MCF 10A (cell line): ENCODE results near the gene HEXIM1. TPM values are rescaled to one million over a fixed set of nuclear protein-coding genes. Genes with fewer than 3 reads are reported as not detected.

Experiments used
- BruUV-seq: library from RNA; stranded (reverse); fragments of 400-500 nt; replicated peaks from 2 replicates; lab custom pipeline; 2021; lab: Mats Ljungman, UMichigan
- CTCF ChIA-PET: fragments of 300-600 bp; sonication (Branson Sonifier 250); formaldehyde crosslinking; extraction: SDS; loops from one replicate; lab custom pipeline; 2021; ENCODE audit warnings: antibody characterized with exemption, inconsistent platforms; lab: Yijun Ruan, JAX
- POLR2A ChIA-PET: fragments of 300-600, 350-650 bp; sonication (Branson Sonifier 250); formaldehyde crosslinking; extraction: SDS; loops from one replicate; lab custom pipeline; 2020; ENCODE audit warnings: antibody characterized with exemption, inconsistent platforms; lab: Yijun Ruan, JAX
- DNase-seq: peaks from one replicate; pipeline ENCODE4 v3.0.0-alpha.2; 2018; ENCODE audit not compliant: unreplicated experiment
- H3K27ac Mint-ChIP-seq: one replicate; pipeline ENCODE4 v1.8.0; 2022; ENCODE audit warnings: mild to moderate bottlenecking, low read depth, mixed read lengths; ENCODE audit not compliant: unreplicated experiment
- H3K27me3 Mint-ChIP-seq: one replicate; pipeline ENCODE4 v1.8.0; 2022; ENCODE audit warnings: mixed read lengths; ENCODE audit not compliant: insufficient read depth, unreplicated experiment
- H3K36me3 Mint-ChIP-seq: one replicate; pipeline ENCODE4 v1.8.0; 2022; ENCODE audit warnings: mild to moderate bottlenecking, moderate library complexity, mixed read lengths; ENCODE audit not compliant: insufficient read depth, unreplicated experiment
- H3K4me1 Mint-ChIP-seq: one replicate; pipeline ENCODE4 v1.8.0; 2022; ENCODE audit warnings: mixed read lengths; ENCODE audit not compliant: insufficient read depth, unreplicated experiment
- H3K4me3 Mint-ChIP-seq: one replicate; pipeline ENCODE4 v1.8.0; 2022; ENCODE audit warnings: mild to moderate bottlenecking, moderate library complexity, mixed read lengths; ENCODE audit not compliant: unreplicated experiment
- H3K9me3 Mint-ChIP-seq: one replicate; pipeline ENCODE4 v1.8.0; 2022; ENCODE audit warnings: mixed read lengths; ENCODE audit not compliant: unreplicated experiment
- intact Hi-C: fragments of 100-400 bp; cut with micrococcal nuclease; formaldehyde crosslinking; loops from 2 replicates; pipeline ENCODE4 v1.14.1; 2022
- total RNA-seq: library from RNA; stranded (reverse); gene quantifications from 2 replicates; pipeline ENCODE4 v1.2.3, GENCODE V29; 2022
- TF ChIP-seq, protein P1 (sequence below): fragments of 200-600 bp; IDR thresholded peaks from one replicate; pipeline ENCODE4 v1.8.0; 2022; ENCODE audit warnings: antibody characterized with exemption, mild to moderate bottlenecking; ENCODE audit not compliant: unreplicated experiment

The HEXIM1 gene
- total RNA-seq, 1 experiment from 2014 or later: 26.7 TPM

- no TSS peak for BruUV-seq
- intact Hi-C loops: loop anchor here (5.0 kb wide), 1 partner anchor 715 kb away; no protein-coding TSS in a partner anchor
- ChIA-PET POLR2A (interaction anchor here (0.6 to 4.8 kb wide), 3 partner anchors 13 to 28 kb away, joined by 4 to 115 read pairs (median 27); partner anchors contain the start of genes HEXIM1 and HEXIM2), CTCF (interaction anchor here (0.8 to 4.9 kb wide), 10 partner anchors 14 to 252 kb away, joined by 3 to 88 read pairs (median 18); partner anchors contain the start of genes FMNL1 and HEXIM1)
- Mint-ChIP-seq H3K27ac (no peak overlapping the region), H3K36me3 (peaks cover 4% of the 10 kb centered on the region), H3K9me3 (no peaks in the 10 kb centered on the region), H3K4me1 (peaks cover 5% of the 10 kb centered on the region), H3K27me3 (no peaks in the 10 kb centered on the region), H3K4me3 (peak overlapping the region; percentile 79)
- DNase-seq: no peak
- TF ChIP-seq, protein P1, sequence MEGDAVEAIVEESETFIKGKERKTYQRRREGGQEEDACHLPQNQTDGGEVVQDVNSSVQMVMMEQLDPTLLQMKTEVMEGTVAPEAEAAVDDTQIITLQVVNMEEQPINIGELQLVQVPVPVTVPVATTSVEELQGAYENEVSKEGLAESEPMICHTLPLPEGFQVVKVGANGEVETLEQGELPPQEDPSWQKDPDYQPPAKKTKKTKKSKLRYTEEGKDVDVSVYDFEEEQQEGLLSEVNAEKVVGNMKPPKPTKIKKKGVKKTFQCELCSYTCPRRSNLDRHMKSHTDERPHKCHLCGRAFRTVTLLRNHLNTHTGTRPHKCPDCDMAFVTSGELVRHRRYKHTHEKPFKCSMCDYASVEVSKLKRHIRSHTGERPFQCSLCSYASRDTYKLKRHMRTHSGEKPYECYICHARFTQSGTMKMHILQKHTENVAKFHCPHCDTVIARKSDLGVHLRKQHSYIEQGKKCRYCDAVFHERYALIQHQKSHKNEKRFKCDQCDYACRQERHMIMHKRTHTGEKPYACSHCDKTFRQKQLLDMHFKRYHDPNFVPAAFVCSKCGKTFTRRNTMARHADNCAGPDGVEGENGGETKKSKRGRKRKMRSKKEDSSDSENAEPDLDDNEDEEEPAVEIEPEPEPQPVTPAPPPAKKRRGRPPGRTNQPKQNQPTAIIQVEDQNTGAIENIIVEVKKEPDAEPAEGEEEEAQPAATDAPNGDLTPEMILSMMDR: no peak
These were observed 11.3 kb upstream of the HEXIM1 start for GRCh38 chr17:45136846-45137560.

GRCh38 chr17:45137561-45138305 is 10.5 kb upstream of the HEXIM1 start:
- CTCF ChIA-PET: interaction anchor here (0.5 to 3.9 kb wide), 5 partner anchors 13 to 259 kb away, joined by 3 to 88 read pairs (median 4); partner anchors contain the start of gene HEXIM1
- Mint-ChIP-seq H3K4me3 (no peak overlapping the region), H3K4me1 (peaks cover 5% of the 10 kb centered on the region), H3K9me3 (no peaks in the 10 kb centered on the region), H3K27me3 (no peaks in the 10 kb centered on the region), H3K36me3 (peaks cover 4% of the 10 kb centered on the region), H3K27ac (no peak overlapping the region)
- TF ChIP-seq, protein P1: no peak
- POLR2A ChIA-PET: interaction anchor here (0.6 to 4.0 kb wide), 2 partner anchors 23 to 27 kb away, joined by 4 to 27 read pairs; partner anchors contain the start of gene HEXIM2
- BruUV-seq: no TSS peak
- intact Hi-C loops: loop anchor here (5.0 kb wide), 1 partner anchor 715 kb away; no protein-coding TSS in a partner anchor
- no peak for DNase-seq

DNA sequence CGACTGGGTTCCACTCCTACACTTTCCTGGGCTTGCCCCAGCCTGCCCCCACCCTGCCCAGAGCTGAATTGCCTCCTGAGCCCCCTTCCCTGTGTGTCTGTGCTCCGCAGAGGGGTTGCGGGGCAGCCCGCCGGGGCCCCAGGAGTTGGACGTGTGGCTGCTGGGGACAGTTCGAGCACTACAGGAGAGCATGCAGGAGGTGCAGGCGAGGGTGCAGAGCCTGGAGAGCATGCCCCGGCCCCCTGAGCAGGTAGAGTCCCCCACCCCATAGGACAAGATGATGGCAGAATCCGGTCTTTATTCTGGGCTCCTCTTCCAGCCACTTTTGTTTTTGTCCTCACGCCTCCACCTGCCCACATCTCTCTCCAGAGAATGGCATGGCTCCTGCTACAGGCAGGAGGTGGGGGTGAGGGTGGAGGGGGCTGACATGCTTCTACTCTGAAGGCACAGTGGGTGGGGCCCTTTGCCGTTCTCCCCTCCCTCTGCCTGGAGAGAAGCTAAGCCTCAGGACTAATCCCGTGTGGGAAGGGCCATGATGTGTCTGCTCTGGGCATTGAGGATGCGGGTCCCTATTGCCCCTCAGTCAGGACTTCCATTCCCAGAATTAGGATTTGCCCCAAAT is 9.3 kb upstream of the HEXIM1 start:
- Mint-ChIP-seq H3K9me3 (no peaks in the 10 kb centered on the region), H3K27ac (no peak overlapping the region), H3K4me1 (peaks cover 5% of the 10 kb centered on the region), H3K4me3 (no peak overlapping the region), H3K27me3 (no peaks in the 10 kb centered on the region), H3K36me3 (peaks cover 4% of the 10 kb centered on the region)
- POLR2A ChIA-PET: interaction anchor here (0.7 to 1.4 kb wide), 5 partner anchors 8 to 37 kb away, joined by 3 to 15 read pairs (median 3); partner anchors contain the start of genes HEXIM1 and HEXIM2
- intact Hi-C loops: loop anchor here (5.0 kb wide), 1 partner anchor 713 kb away; no protein-coding TSS in a partner anchor
- DNase-seq: no peak
- TF ChIP-seq, protein P1: no peak
- CTCF ChIA-PET: interaction anchor here (0.8 to 2.4 kb wide), 5 partner anchors 10 to 97 kb away, joined by 3 to 19 read pairs (median 5); no protein-coding TSS in a partner anchor
- no TSS peak for BruUV-seq
